MCF 10A (cell line): ENCODE results near the gene RNF5. TPM values are rescaled to one million over a fixed set of nuclear protein-coding genes. Genes with fewer than 3 reads are reported as not detected.

ENCODE experiments used
- BruUV-seq: library from RNA; stranded (reverse); fragments of 400-500 nt; replicated peaks from 2 replicates; lab custom pipeline; 2021; lab: Mats Ljungman, UMichigan
- CTCF ChIA-PET: fragments of 300-600 bp; sonication (Branson Sonifier 250); formaldehyde crosslinking; extraction: SDS; loops from one replicate; lab custom pipeline; 2021; ENCODE audit warnings: antibody characterized with exemption, inconsistent platforms; lab: Yijun Ruan, JAX
- POLR2A ChIA-PET: fragments of 300-600, 350-650 bp; sonication (Branson Sonifier 250); formaldehyde crosslinking; extraction: SDS; loops from one replicate; lab custom pipeline; 2020; ENCODE audit warnings: antibody characterized with exemption, inconsistent platforms; lab: Yijun Ruan, JAX
- DNase-seq: peaks from one replicate; pipeline ENCODE4 v3.0.0-alpha.2; 2018; ENCODE audit not compliant: unreplicated experiment
- H3K27ac Mint-ChIP-seq: one replicate; pipeline ENCODE4 v1.8.0; 2022; ENCODE audit warnings: mild to moderate bottlenecking, low read depth, mixed read lengths; ENCODE audit not compliant: unreplicated experiment
- H3K27me3 Mint-ChIP-seq: one replicate; pipeline ENCODE4 v1.8.0; 2022; ENCODE audit warnings: mixed read lengths; ENCODE audit not compliant: insufficient read depth, unreplicated experiment
- H3K36me3 Mint-ChIP-seq: one replicate; pipeline ENCODE4 v1.8.0; 2022; ENCODE audit warnings: mild to moderate bottlenecking, moderate library complexity, mixed read lengths; ENCODE audit not compliant: insufficient read depth, unreplicated experiment
- H3K4me1 Mint-ChIP-seq: one replicate; pipeline ENCODE4 v1.8.0; 2022; ENCODE audit warnings: mixed read lengths; ENCODE audit not compliant: insufficient read depth, unreplicated experiment
- H3K4me3 Mint-ChIP-seq: one replicate; pipeline ENCODE4 v1.8.0; 2022; ENCODE audit warnings: mild to moderate bottlenecking, moderate library complexity, mixed read lengths; ENCODE audit not compliant: unreplicated experiment
- H3K9me3 Mint-ChIP-seq: one replicate; pipeline ENCODE4 v1.8.0; 2022; ENCODE audit warnings: mixed read lengths; ENCODE audit not compliant: unreplicated experiment
- intact Hi-C: fragments of 100-400 bp; cut with micrococcal nuclease; formaldehyde crosslinking; loops from 2 replicates; pipeline ENCODE4 v1.14.1; 2022
- total RNA-seq: library from RNA; stranded (reverse); gene quantifications from 2 replicates; pipeline ENCODE4 v1.2.3, GENCODE V29; 2022
- TF ChIP-seq, protein P1 (sequence below): fragments of 200-600 bp; IDR thresholded peaks from one replicate; pipeline ENCODE4 v1.8.0; 2022; ENCODE audit warnings: antibody characterized with exemption, mild to moderate bottlenecking; ENCODE audit not compliant: unreplicated experiment

Gene RNF5
- total RNA-seq, 1 experiment from 2014 or later, result 28.1 TPM

DNA sequence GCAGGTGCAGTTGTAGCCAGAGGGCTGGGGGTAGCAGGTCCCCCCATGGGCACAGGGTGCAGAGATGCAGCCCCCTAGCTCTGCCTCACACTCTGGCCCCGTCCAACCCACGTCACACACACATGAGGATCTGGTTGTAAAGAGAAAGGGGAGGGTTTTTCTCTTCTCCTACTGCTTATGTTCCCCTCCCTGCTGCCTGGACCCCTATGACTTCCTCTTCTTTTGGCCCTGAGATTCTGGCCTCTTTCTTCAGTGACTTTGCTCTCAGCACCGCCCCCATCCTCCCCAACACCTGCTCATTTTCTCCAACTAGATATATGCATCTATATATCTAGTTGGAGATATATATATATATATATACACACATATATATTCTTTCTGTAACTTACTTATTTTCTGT is 35.9 kb downstream of the RNF5 start:
- ChIA-PET POLR2A (interaction anchor here (0.6 to 1.5 kb wide), 2 partner anchors 19 to 653 kb away, joined by 3 to 4 read pairs; no protein-coding TSS in a partner anchor), CTCF (no interaction called here)
- Mint-ChIP-seq H3K9me3 (no peaks in the 10 kb centered on the region), H3K36me3 (no peaks in the 10 kb centered on the region), H3K27me3 (peaks cover 38% of the 10 kb centered on the region), H3K4me3 (no peak overlapping the region), H3K27ac (no peak overlapping the region), H3K4me1 (peaks cover 10% of the 10 kb centered on the region)
- no peak for DNase-seq
- TF ChIP-seq, protein P1, sequence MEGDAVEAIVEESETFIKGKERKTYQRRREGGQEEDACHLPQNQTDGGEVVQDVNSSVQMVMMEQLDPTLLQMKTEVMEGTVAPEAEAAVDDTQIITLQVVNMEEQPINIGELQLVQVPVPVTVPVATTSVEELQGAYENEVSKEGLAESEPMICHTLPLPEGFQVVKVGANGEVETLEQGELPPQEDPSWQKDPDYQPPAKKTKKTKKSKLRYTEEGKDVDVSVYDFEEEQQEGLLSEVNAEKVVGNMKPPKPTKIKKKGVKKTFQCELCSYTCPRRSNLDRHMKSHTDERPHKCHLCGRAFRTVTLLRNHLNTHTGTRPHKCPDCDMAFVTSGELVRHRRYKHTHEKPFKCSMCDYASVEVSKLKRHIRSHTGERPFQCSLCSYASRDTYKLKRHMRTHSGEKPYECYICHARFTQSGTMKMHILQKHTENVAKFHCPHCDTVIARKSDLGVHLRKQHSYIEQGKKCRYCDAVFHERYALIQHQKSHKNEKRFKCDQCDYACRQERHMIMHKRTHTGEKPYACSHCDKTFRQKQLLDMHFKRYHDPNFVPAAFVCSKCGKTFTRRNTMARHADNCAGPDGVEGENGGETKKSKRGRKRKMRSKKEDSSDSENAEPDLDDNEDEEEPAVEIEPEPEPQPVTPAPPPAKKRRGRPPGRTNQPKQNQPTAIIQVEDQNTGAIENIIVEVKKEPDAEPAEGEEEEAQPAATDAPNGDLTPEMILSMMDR, result no peak
- BruUV-seq, result no TSS peak
- intact Hi-C loops, result no loop called here

DNA sequence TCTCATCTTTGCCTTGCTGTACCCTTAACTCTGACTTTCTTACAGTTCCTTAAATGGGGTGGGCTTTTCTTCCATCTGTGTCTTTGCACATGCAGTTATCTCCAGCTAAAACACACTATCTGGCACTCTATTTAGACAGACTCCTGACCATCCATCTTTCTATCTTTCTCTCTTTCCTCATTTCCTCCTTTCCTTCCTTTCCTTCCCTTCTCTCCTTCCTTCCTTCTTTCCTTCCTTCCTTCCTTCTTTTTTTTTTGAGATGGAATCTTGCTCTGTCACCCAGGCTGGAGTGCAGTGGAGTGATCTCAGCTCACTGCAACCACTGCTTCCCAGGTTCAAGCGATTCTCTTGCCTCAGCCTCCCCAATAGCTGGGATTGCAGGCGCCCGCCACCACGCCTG is 37.4 kb downstream of the RNF5 start:
- H3K36me3 Mint-ChIP-seq, result no peaks in the 10 kb centered on the region
- H3K4me1 Mint-ChIP-seq, result peaks cover 10% of the 10 kb centered on the region
- TF ChIP-seq, protein P1, result no peak
- no peak overlapping the region for H3K4me3 Mint-ChIP-seq
- ChIA-PET POLR2A (interaction anchor here (1.5 kb wide), 1 partner anchor 20 kb away, joined by 4 read pairs; no protein-coding TSS in a partner anchor), CTCF (no interaction called here)
- peaks cover 53% of the 10 kb centered on the region for H3K27me3 Mint-ChIP-seq
- intact Hi-C loops, result no loop called here
- peak overlapping the region; percentile 30 for H3K27ac Mint-ChIP-seq
- H3K9me3 Mint-ChIP-seq, result no peaks in the 10 kb centered on the region
- DNase-seq, result no peak
- BruUV-seq, result no TSS peak

DNA sequence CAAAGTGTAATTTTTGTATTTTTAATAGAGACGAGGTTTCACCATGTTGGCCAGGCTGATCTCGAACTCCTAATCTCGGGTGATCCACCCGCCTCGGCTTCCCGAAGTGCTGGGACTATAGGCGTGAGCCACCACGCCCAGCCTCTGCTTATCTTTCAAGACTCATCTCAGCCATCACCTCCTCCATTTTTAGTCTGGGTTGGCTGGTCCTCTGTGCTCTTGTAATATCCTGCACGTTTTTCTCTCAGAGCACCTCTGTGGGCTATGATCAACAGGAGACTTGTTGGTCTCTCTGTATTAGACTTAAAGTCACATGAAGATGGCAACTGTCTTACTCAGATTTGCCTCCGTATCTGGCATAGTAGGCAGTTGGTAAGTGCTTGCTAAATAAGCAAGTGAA is 38.1 kb downstream of the RNF5 start:
- Mint-ChIP-seq H3K4me1 (peaks cover 10% of the 10 kb centered on the region), H3K9me3 (no peaks in the 10 kb centered on the region)
- intact Hi-C loops, result no loop called here

DNA sequence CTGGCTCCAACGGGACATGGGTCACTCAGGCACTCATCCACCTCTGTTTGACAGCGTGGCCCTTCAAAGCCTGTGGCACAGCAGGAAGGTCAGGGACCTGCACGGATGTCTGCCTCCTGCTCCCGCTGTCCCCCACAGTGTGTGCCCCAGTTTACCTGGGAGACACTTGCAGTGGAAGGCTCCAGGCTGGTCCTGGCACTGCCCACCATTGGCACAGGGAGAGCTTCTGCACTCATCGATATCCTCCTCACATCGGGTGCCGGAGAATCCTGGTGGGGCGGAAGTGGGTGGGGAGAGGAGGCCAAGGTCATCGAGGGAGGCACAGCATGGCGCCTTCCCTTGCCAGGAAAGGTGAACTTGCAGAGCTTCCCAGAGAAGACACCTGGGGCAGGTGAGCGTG is 38.8 kb downstream of the RNF5 start:
- no peaks in the 10 kb centered on the region for H3K9me3 Mint-ChIP-seq
- intact Hi-C loops, result no loop called here
- no TSS peak for BruUV-seq

More for the DNA sequence above, 38.1 kb downstream of the RNF5 start:
- Mint-ChIP-seq H3K27ac (no peak overlapping the region), H3K4me3 (no peak overlapping the region), H3K36me3 (no peaks in the 10 kb centered on the region), H3K27me3 (peaks cover 54% of the 10 kb centered on the region)
- BruUV-seq, result no TSS peak
- DNase-seq, result no peak
- ChIA-PET POLR2A (no interaction called here), CTCF (no interaction called here)
- TF ChIP-seq, protein P1, result no peak

More for the DNA sequence above, 38.8 kb downstream of the RNF5 start:
- H3K27ac Mint-ChIP-seq, result no peak overlapping the region
- H3K36me3 Mint-ChIP-seq, result no peaks in the 10 kb centered on the region
- no peak overlapping the region for H3K4me3 Mint-ChIP-seq
- TF ChIP-seq, protein P1, result no peak
- no peak for DNase-seq
- H3K4me1 Mint-ChIP-seq, result peaks cover 6% of the 10 kb centered on the region
- ChIA-PET CTCF (no interaction called here), POLR2A (interaction anchor here (0.6 kb wide), 1 partner anchor 678 kb away, joined by 3 read pairs; no protein-coding TSS in a partner anchor)
- peaks cover 61% of the 10 kb centered on the region for H3K27me3 Mint-ChIP-seq
